ENCODE measurements around the gene TMSB4X. TPM values are rescaled to one million over a fixed set of nuclear protein-coding genes. Genes with fewer than 3 reads are reported as not detected.

Gene TMSB4X
- polyA plus RNA-seq, 3 donors = 15,641 to 31,074 (median 27,127) TPM

DNA sequence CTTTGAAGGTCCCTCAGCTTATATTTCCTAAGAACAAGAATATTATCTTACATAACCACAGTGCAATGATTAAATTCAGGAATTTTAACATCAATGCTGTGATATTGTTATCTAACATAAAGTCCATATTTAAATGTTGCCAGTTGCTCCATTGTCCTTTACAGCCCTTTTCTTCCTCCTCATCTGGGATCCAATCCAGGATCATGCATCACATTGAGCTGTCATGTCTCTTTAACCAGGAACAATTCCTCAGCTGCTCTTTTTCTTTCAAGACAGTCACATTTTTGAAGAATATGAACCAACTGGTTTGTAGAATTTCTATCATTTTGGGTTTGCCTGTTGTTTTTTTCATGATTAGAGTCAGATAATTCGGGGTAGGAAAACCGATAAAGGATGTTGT is 12.0 kb downstream of the TMSB4X start:
- Mint-ChIP-seq H3K4me3 (no peak overlapping the region), H3K36me3 (peaks cover 0 to 9% of the 10 kb centered on the region in 2 donors), H3K27ac (no peak overlapping the region), H3K4me1 (peaks cover 39% of the 10 kb centered on the region), H3K9me3 (peaks cover 0 to 9% (median 2%) of the 10 kb centered on the region in 7 donors), H3K27me3 (ENCODE audit: low read depth in 3 of 3) (peaks cover 1 to 55% (median 2%) of the 10 kb centered on the region in 3 donors)
- Histone ChIP-seq H3K36me3 (replicated peaks in 1 of 2; ENCODE audit: control insufficient read depth in 1 of 2, insufficient read depth in 2 of 2, low read length in 2 of 2) (no peaks in the 10 kb centered on the region), H3K79me2 (ENCODE audit: insufficient read depth, low read length) (no peaks in the 10 kb centered on the region), H3K9ac (ENCODE audit: insufficient read depth, low read length, poor library complexity, severe bottlenecking) (no peak overlapping the region), H3K27me3 (ENCODE audit: control insufficient read depth in 2 of 2, insufficient read depth in 2 of 2, low read length in 2 of 2) (peaks cover 0 to 39% of the 10 kb centered on the region in 2 donors), H3K4me1 (ENCODE audit: control insufficient read depth in 1 of 2, insufficient read depth in 2 of 2, low read length in 2 of 2) (peaks cover 26 to 31% of the 10 kb centered on the region in 2 donors), H3K27ac (ENCODE audit: low read depth in 1 of 2, low read length in 2 of 2) (no peak overlapping the region), H4K20me1 (ENCODE audit: insufficient read depth, low read length) (no peaks in the 10 kb centered on the region), H2AFZ (ENCODE audit: insufficient read depth, low read depth, low read length, poor library complexity, severe bottlenecking) (no peak overlapping the region), H3K4me3 (replicated peaks in 1 of 3; ENCODE audit: low read depth in 2 of 3, low read length in 3 of 3) (no peak overlapping the region), H3K4me2 (replicated peaks; ENCODE audit: extremely low read depth, low read length, poor library complexity, severe bottlenecking) (no peak overlapping the region), H3K9me3 (replicated peaks in 1 of 2; ENCODE audit: control insufficient read depth in 1 of 2, insufficient read depth in 1 of 2, low read length in 2 of 2) (no peaks in the 10 kb centered on the region)
- DNase-seq = no peak
- WGBS (ENCODE audit: insufficient coverage) = no CpG with 5 or more reads among the region's 2 CpGs
- TF ChIP-seq, protein P1, sequence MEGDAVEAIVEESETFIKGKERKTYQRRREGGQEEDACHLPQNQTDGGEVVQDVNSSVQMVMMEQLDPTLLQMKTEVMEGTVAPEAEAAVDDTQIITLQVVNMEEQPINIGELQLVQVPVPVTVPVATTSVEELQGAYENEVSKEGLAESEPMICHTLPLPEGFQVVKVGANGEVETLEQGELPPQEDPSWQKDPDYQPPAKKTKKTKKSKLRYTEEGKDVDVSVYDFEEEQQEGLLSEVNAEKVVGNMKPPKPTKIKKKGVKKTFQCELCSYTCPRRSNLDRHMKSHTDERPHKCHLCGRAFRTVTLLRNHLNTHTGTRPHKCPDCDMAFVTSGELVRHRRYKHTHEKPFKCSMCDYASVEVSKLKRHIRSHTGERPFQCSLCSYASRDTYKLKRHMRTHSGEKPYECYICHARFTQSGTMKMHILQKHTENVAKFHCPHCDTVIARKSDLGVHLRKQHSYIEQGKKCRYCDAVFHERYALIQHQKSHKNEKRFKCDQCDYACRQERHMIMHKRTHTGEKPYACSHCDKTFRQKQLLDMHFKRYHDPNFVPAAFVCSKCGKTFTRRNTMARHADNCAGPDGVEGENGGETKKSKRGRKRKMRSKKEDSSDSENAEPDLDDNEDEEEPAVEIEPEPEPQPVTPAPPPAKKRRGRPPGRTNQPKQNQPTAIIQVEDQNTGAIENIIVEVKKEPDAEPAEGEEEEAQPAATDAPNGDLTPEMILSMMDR (IDR thresholded peaks at IDR 0.05) = no peak
- intact Hi-C loops (cut with micrococcal nuclease) = no loop called here

DNA sequence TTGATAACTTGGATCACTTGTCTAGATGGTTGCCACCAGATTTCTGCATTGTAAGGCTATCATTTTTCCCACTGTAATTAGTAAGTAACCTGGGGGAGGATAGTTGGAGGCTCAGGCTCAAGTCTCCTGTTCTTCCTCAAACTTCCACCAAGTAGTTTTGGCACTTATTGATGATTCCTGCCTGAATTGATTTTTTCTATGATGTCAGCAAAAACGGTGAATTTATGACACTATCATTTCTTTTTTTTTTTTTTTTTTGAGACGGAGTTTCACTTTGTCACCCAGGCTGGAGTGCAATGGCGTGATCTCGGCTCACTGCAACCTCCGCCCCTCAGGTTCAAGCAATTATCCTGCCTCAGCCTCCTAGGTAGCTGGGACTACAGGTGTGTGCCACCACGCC is 12.4 kb downstream of the TMSB4X start:
- no peak overlapping the region for H3K27ac ChIP-seq (ENCODE audit: low read depth in 1 of 2, low read length in 2 of 2)
- H3K79me2 ChIP-seq (ENCODE audit: insufficient read depth, low read length) = no peaks in the 10 kb centered on the region
- TF ChIP-seq, protein P1 (IDR thresholded peaks at IDR 0.05) = no peak
- no peak for DNase-seq
- Mint-ChIP-seq H3K4me3 (no peak overlapping the region), H3K27ac (no peak overlapping the region), H3K4me1 (peaks cover 36% of the 10 kb centered on the region), H3K27me3 (ENCODE audit: low read depth in 3 of 3) (peaks cover 1 to 58% (median 2%) of the 10 kb centered on the region in 3 donors), H3K9me3 (peaks cover 0 to 9% (median 5%) of the 10 kb centered on the region in 7 donors), H3K36me3 (peaks cover 0 to 9% of the 10 kb centered on the region in 2 donors)
- H3K4me3 ChIP-seq (replicated peaks in 1 of 3; ENCODE audit: low read depth in 2 of 3, low read length in 3 of 3) = no peak overlapping the region
- no peaks in the 10 kb centered on the region for H4K20me1 ChIP-seq (ENCODE audit: insufficient read depth, low read length)
- H3K4me1 ChIP-seq (ENCODE audit: control insufficient read depth in 1 of 2, insufficient read depth in 2 of 2, low read length in 2 of 2) = peaks cover 22 to 27% of the 10 kb centered on the region in 2 donors
- H3K4me2 ChIP-seq (replicated peaks; ENCODE audit: extremely low read depth, low read length, poor library complexity, severe bottlenecking) = no peak overlapping the region
- no peak overlapping the region for H2AFZ ChIP-seq (ENCODE audit: insufficient read depth, low read depth, low read length, poor library complexity, severe bottlenecking)
- peaks cover 0 to 38% of the 10 kb centered on the region in 2 donors for H3K27me3 ChIP-seq (ENCODE audit: control insufficient read depth in 2 of 2, insufficient read depth in 2 of 2, low read length in 2 of 2)
- WGBS (ENCODE audit: insufficient coverage) = no CpG with 5 or more reads among the region's 6 CpGs
- intact Hi-C loops (cut with micrococcal nuclease) = no loop called here
- no peaks in the 10 kb centered on the region for H3K36me3 ChIP-seq (replicated peaks in 1 of 2; ENCODE audit: control insufficient read depth in 1 of 2, insufficient read depth in 2 of 2, low read length in 2 of 2)
- no peaks in the 10 kb centered on the region for H3K9me3 ChIP-seq (replicated peaks in 1 of 2; ENCODE audit: control insufficient read depth in 1 of 2, insufficient read depth in 1 of 2, low read length in 2 of 2)
- no peak overlapping the region for H3K9ac ChIP-seq (ENCODE audit: insufficient read depth, low read length, poor library complexity, severe bottlenecking)
